GM23338 (cell line): Measurements from ENCODE around the gene FBXW12. TPM values are rescaled to one million over a fixed set of nuclear protein-coding genes. Genes with fewer than 3 reads are reported as not detected.
A peak's percentile ranks its signal among the peaks of the same experiment; 100 is the strongest.

Experiments used
- ATAC-seq: fragments of 200-7000 bp; cut with Tn5 transposase; 3 replicates; pipeline ENCODE4 v1.9.1; 2020
- DNase-seq: peaks from one replicate; pipeline ENCODE4 v3.0.0-alpha.2; 2015; ENCODE audit warnings: low spot score
- H2AFZ ChIP-seq: fragments of 200-600 bp; sonication (generic); 2 replicates; pipeline ENCODE4 v1.8.0; 2016; ENCODE audit warnings: antibody characterized with exemption, mild to moderate bottlenecking, moderate library complexity
- H3F3A ChIP-seq: fragments of 200-600 bp; sonication (generic); replicated peaks from 2 replicates; pipeline ENCODE4 v1.8.0; 2017; ENCODE audit warnings: antibody characterized with exemption, mixed run types, low read depth
- H3K27ac ChIP-seq: fragments of 200-600 bp; sonication (generic); 2 replicates; pipeline ENCODE4 v1.6.1; 2016; ENCODE audit warnings: low read depth
- H3K27me3 ChIP-seq: fragments of 200-600 bp; sonication (generic); 2 replicates; pipeline ENCODE4 v1.8.0; 2016; ENCODE audit warnings: mild to moderate bottlenecking, mixed run types, moderate library complexity; ENCODE audit not compliant: insufficient read depth
- H3K36me3 ChIP-seq: fragments of 200-600 bp; sonication (generic); 2 replicates; pipeline ENCODE4 v1.8.0; 2016; ENCODE audit warnings: mild to moderate bottlenecking; ENCODE audit not compliant: insufficient read depth
- H3K4me1 ChIP-seq: fragments of 200-600 bp; sonication (generic); 2 replicates; pipeline ENCODE4 v1.8.0; 2016; ENCODE audit warnings: mild to moderate bottlenecking, moderate library complexity; ENCODE audit not compliant: insufficient read depth
- H3K4me2 ChIP-seq: fragments of 200-600 bp; sonication (generic); 2 replicates; pipeline ENCODE4 v1.7.1; 2017; ENCODE audit warnings: mixed run types
- H3K4me3 ChIP-seq: fragments of 200-600 bp; sonication (generic); 2 replicates; pipeline ENCODE4 v1.6.1; 2016; ENCODE audit warnings: mixed run types
- H3K79me2 ChIP-seq: fragments of 200-600 bp; sonication (generic); replicated peaks from 2 replicates; pipeline ENCODE4 v1.8.0; 2017; ENCODE audit warnings: mild to moderate bottlenecking; ENCODE audit not compliant: insufficient read depth
- H3K9me2 ChIP-seq: fragments of 200-600 bp; sonication (generic); 2 replicates; pipeline ENCODE4 v1.8.0; 2017; ENCODE audit not compliant: insufficient read depth
- H4K20me1 ChIP-seq: fragments of 200-600 bp; sonication (generic); replicated peaks from 2 replicates; pipeline ENCODE4 v1.8.0; 2017; ENCODE audit warnings: mild to moderate bottlenecking; ENCODE audit not compliant: insufficient read depth
- H3K27ac Mint-ChIP-seq: 2 replicates; pipeline ENCODE4 v1.8.0; 2020; ENCODE audit warnings: inconsistent platforms, mild to moderate bottlenecking, moderate library complexity, mixed read lengths
- H3K27me3 Mint-ChIP-seq: 3 replicates; pipeline ENCODE4 v1.8.0; 2022; ENCODE audit warnings: low read depth, mild to moderate bottlenecking, moderate library complexity, mixed read lengths, inconsistent platforms; ENCODE audit not compliant: insufficient read depth, poor library complexity
- H3K36me3 Mint-ChIP-seq: 3 replicates; pipeline ENCODE4 v1.8.0; 2021; ENCODE audit warnings: low read depth, mild to moderate bottlenecking, inconsistent platforms, moderate library complexity, mixed read lengths
- H3K4me1 Mint-ChIP-seq: 3 replicates; pipeline ENCODE4 v1.8.0; 2020; ENCODE audit warnings: mild to moderate bottlenecking, inconsistent platforms, mixed read lengths
- H3K4me3 Mint-ChIP-seq: 3 replicates; pipeline ENCODE4 v1.8.0; 2021; ENCODE audit warnings: moderate library complexity, mild to moderate bottlenecking, inconsistent platforms, mixed read lengths
- H3K9me3 Mint-ChIP-seq: 3 replicates; pipeline ENCODE4 v1.8.0; 2020; ENCODE audit warnings: moderate library complexity, mild to moderate bottlenecking, inconsistent platforms, mixed read lengths
- CREB1 ChIP-seq: fragments of 250-450 bp; sonication (Bioruptor Pico); IDR thresholded peaks from 2 replicates; pipeline ENCODE4 v1.5.0; 2020; ENCODE audit warnings: low read depth, mild to moderate bottlenecking, moderate library complexity
- JUNB ChIP-seq: IDR thresholded peaks from one replicate; pipeline ENCODE4 v1.6.1; 2016; ENCODE audit warnings: antibody characterized with exemption; ENCODE audit not compliant: unreplicated experiment
- ZNF114 ChIP-seq: fragments of 250-450 bp; sonication (Bioruptor Pico); IDR thresholded peaks from 2 replicates; pipeline ENCODE4 v1.5.0; 2020; ENCODE audit warnings: mild to moderate bottlenecking, moderate library complexity
- ZNF331 ChIP-seq: fragments of 250-450 bp; sonication (Bioruptor Pico); IDR thresholded peaks from 2 replicates; pipeline ENCODE4 v1.5.0; 2020; ENCODE audit warnings: low read depth, mild to moderate bottlenecking, moderate library complexity
- polyA plus RNA-seq: library from polyadenylated mRNA; unstranded; fragments of >200 nt; fragmentation: Nextera tagmentation; extraction: Ambion mirVana; gene quantifications from 2 replicates; pipeline ENCODE4 v1.2.1, GENCODE V29; 2016
- total RNA-seq: library from RNA; depleted of rRNA; stranded (reverse); fragments of >200 nt; shearing (Covaris generic); gene quantifications from 2 replicates; pipeline ENCODE4 v1.2.3, GENCODE V29; 2014
- TF ChIP-seq, protein P1 (sequence below): fragments of 250-450 bp; sonication (Bioruptor Pico); IDR thresholded peaks from 2 replicates; pipeline ENCODE4 v1.5.0; 2020; ENCODE audit warnings: mild to moderate bottlenecking, moderate library complexity
- TF ChIP-seq, protein P2 (sequence below): IDR thresholded peaks from one replicate; pipeline ENCODE4 v1.6.1; 2018; ENCODE audit warnings: antibody characterized with exemption; ENCODE audit not compliant: unreplicated experiment
- TF ChIP-seq, protein P3 (sequence below): IDR thresholded peaks from 2 replicates; pipeline ENCODE4 v1.6.1; 2016; ENCODE audit warnings: antibody characterized with exemption

Gene FBXW12
- total and polyA plus RNA-seq, 2 experiments from 2014 or later: 0.73 TPM; not detected in 1

- TF ChIP-seq, protein P1, sequence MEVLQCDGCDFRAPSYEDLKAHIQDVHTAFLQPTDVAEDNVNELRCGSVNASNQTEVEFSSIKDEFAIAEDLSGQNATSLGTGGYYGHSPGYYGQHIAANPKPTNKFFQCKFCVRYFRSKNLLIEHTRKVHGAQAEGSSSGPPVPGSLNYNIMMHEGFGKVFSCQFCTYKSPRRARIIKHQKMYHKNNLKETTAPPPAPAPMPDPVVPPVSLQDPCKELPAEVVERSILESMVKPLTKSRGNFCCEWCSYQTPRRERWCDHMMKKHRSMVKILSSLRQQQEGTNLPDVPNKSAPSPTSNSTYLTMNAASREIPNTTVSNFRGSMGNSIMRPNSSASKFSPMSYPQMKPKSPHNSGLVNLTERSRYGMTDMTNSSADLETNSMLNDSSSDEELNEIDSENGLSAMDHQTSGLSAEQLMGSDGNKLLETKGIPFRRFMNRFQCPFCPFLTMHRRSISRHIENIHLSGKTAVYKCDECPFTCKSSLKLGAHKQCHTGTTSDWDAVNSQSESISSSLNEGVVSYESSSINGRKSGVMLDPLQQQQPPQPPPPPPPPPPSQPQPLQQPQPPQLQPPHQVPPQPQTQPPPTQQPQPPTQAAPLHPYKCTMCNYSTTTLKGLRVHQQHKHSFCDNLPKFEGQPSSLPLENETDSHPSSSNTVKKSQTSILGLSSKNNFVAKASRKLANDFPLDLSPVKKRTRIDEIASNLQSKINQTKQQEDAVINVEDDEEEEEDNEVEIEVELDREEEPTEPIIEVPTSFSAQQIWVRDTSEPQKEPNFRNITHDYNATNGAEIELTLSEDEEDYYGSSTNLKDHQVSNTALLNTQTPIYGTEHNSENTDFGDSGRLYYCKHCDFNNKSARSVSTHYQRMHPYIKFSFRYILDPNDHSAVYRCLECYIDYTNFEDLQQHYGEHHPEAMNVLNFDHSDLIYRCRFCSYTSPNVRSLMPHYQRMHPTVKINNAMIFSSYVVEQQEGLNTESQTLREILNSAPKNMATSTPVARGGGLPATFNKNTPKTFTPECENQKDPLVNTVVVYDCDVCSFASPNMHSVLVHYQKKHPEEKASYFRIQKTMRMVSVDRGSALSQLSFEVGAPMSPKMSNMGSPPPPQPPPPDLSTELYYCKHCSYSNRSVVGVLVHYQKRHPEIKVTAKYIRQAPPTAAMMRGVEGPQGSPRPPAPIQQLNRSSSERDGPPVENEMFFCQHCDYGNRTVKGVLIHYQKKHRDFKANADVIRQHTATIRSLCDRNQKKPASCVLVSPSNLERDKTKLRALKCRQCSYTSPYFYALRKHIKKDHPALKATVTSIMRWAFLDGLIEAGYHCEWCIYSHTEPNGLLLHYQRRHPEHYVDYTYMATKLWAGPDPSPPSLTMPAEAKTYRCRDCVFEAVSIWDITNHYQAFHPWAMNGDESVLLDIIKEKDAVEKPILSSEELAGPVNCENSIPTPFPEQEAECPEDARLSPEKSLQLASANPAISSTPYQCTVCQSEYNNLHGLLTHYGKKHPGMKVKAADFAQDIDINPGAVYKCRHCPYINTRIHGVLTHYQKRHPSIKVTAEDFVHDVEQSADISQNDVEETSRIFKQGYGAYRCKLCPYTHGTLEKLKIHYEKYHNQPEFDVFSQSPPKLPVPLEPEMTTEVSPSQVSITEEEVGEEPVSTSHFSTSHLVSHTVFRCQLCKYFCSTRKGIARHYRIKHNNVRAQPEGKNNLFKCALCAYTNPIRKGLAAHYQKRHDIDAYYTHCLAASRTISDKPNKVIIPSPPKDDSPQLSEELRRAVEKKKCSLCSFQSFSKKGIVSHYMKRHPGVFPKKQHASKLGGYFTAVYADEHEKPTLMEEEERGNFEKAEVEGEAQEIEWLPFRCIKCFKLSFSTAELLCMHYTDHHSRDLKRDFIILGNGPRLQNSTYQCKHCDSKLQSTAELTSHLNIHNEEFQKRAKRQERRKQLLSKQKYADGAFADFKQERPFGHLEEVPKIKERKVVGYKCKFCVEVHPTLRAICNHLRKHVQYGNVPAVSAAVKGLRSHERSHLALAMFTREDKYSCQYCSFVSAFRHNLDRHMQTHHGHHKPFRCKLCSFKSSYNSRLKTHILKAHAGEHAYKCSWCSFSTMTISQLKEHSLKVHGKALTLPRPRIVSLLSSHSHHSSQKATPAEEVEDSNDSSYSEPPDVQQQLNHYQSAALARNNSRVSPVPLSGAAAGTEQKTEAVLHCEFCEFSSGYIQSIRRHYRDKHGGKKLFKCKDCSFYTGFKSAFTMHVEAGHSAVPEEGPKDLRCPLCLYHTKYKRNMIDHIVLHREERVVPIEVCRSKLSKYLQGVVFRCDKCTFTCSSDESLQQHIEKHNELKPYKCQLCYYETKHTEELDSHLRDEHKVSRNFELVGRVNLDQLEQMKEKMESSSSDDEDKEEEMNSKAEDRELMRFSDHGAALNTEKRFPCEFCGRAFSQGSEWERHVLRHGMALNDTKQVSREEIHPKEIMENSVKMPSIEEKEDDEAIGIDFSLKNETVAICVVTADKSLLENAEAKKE (CRISPR knock-in tag): no peak
These were observed 58.7 kb downstream of the FBXW12 start (continued) for GRCh38 chr3:48430708-48431101.

DNA sequence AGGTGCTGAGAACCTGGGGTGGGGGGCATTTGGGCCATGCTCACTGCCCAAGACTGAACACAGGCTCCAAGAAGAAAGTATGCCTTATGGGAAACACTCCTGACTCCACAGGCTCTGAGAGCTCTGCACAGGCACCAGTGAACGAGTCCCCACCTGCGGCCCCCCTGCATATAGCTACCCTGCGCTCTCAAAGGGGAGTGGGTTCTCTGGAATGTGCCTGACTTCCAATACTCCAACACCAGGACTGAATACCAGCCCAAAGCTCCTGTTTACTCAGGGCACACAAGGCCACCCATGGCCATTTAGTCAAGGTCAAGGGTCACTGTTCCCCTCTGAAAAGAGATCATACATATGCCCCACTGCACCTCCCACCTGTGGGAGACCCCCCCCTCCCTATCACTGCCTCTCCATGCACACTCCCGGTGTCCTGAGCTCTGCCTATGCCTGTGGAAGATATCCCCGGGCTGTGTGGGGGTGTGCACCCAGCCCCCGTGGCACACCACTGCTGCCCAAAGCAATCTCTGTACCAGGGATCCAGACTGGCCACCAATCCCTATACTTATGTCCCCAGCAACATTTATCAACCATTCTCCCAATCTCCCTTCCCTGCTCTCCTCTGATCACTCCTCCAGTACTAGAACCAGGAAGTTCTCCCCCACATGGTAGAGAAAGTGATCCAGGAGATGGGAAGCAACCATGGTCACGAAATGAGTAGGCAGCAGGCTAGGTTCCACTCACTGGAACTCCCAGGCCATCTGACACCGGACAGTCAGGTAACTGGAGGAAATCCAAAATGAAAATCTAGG is 59.4 kb downstream of the FBXW12 start:
- H3K4me3 ChIP-seq: peak overlapping the region; percentile 84; the same call in 1 of the 2 replicates
- Mint-ChIP-seq H3K4me1 (peaks cover 46% of the 10 kb centered on the region), H3K4me3 (peak overlapping the region; percentile 88), H3K27ac (peak overlapping the region; percentile 97), H3K36me3 (peaks cover 45% of the 10 kb centered on the region), H3K9me3 (peaks cover 3% of the 10 kb centered on the region; the same call in 1 of the 3 replicates), H3K27me3 (peaks cover 13% of the 10 kb centered on the region)
- ATAC-seq: no peak
- peaks cover 10% of the 10 kb centered on the region for H3K36me3 ChIP-seq
- peak overlapping the region; percentile 99 for H3K27ac ChIP-seq
- peaks cover 41% of the 10 kb centered on the region for H3K79me2 ChIP-seq
- H3K4me2 ChIP-seq: peak overlapping the region; percentile 86; the same call in 1 of the 2 replicates
- H3F3A ChIP-seq: peaks cover 39% of the 10 kb centered on the region
- no peaks in the 10 kb centered on the region for H3K9me2 ChIP-seq
- peaks cover 35% of the 10 kb centered on the region for H3K4me1 ChIP-seq
- H4K20me1 ChIP-seq: peaks cover 7% of the 10 kb centered on the region
- no peaks in the 10 kb centered on the region for H3K27me3 ChIP-seq
- TF ChIP-seq CREB1: no peak
- TF ChIP-seq JUNB: no peak
- TF ChIP-seq, protein P2, sequence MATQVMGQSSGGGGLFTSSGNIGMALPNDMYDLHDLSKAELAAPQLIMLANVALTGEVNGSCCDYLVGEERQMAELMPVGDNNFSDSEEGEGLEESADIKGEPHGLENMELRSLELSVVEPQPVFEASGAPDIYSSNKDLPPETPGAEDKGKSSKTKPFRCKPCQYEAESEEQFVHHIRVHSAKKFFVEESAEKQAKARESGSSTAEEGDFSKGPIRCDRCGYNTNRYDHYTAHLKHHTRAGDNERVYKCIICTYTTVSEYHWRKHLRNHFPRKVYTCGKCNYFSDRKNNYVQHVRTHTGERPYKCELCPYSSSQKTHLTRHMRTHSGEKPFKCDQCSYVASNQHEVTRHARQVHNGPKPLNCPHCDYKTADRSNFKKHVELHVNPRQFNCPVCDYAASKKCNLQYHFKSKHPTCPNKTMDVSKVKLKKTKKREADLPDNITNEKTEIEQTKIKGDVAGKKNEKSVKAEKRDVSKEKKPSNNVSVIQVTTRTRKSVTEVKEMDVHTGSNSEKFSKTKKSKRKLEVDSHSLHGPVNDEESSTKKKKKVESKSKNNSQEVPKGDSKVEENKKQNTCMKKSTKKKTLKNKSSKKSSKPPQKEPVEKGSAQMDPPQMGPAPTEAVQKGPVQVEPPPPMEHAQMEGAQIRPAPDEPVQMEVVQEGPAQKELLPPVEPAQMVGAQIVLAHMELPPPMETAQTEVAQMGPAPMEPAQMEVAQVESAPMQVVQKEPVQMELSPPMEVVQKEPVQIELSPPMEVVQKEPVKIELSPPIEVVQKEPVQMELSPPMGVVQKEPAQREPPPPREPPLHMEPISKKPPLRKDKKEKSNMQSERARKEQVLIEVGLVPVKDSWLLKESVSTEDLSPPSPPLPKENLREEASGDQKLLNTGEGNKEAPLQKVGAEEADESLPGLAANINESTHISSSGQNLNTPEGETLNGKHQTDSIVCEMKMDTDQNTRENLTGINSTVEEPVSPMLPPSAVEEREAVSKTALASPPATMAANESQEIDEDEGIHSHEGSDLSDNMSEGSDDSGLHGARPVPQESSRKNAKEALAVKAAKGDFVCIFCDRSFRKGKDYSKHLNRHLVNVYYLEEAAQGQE: no peak
- TF ChIP-seq ZNF331 (CRISPR knock-in tag): no peak
- TF ChIP-seq ZNF114 (CRISPR knock-in tag): no peak
- TF ChIP-seq, protein P3, sequence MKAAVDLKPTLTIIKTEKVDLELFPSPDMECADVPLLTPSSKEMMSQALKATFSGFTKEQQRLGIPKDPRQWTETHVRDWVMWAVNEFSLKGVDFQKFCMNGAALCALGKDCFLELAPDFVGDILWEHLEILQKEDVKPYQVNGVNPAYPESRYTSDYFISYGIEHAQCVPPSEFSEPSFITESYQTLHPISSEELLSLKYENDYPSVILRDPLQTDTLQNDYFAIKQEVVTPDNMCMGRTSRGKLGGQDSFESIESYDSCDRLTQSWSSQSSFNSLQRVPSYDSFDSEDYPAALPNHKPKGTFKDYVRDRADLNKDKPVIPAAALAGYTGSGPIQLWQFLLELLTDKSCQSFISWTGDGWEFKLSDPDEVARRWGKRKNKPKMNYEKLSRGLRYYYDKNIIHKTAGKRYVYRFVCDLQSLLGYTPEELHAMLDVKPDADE: no peak
- no peak for DNase-seq
- no peak overlapping the region for H2AFZ ChIP-seq
